GM12874 (cell line): ENCODE measurements around the gene CNR2.

ENCODE experiments used
- TF ChIP-seq, protein P1 (sequence below): IDR thresholded peaks from 2 replicates; pipeline ENCODE4 v1.5.1; 2011; ENCODE audit warnings: low read depth, mild to moderate bottlenecking, control low read depth, low read length, moderate library complexity; ENCODE audit not compliant: insufficient read depth

The CNR2 gene

DNA sequence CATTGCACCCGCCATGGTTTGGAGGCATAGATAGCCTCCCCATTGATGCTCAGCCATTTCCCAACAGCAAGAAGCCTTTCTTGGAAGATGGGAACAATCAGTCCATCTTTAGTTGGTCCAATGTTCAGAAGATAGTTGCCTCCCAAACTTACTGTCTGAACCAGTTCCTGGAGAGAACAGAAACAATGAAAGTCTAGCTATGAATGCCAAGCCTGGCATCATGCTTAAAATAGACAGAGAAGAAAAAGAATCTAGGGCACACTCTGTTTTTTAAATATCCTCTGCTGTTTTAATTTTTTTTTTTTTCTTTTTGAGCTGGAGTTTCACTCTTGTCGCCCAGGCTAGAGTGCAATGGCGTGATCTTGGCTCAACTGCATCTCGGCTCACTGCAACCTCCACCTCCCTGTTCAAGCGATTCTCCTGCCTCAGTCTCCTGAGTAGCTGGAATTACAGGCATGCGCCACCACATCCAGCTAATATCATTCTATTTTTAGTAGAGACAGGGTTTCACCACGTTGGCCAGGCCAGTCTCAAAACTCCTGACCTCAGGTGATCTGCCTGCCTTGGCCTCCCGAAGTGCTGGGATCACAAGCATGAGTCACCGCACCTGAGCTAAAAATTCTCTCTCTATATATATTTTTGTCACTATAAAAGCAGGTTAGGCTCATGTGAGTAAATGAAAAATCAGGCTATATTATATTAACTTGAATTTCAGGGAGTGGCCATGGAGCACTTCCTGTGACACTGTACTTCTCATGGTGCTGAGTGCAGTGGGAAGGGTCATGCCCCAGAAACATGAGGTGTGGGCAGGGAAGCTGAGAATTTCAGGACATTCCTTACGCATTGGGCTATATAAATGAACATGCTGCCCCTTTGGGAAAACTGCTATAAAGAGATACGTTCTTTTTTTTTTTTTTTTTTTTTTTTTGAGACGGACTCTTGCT is 64.2 kb downstream of the CNR2 start:
- TF ChIP-seq, protein P1, sequence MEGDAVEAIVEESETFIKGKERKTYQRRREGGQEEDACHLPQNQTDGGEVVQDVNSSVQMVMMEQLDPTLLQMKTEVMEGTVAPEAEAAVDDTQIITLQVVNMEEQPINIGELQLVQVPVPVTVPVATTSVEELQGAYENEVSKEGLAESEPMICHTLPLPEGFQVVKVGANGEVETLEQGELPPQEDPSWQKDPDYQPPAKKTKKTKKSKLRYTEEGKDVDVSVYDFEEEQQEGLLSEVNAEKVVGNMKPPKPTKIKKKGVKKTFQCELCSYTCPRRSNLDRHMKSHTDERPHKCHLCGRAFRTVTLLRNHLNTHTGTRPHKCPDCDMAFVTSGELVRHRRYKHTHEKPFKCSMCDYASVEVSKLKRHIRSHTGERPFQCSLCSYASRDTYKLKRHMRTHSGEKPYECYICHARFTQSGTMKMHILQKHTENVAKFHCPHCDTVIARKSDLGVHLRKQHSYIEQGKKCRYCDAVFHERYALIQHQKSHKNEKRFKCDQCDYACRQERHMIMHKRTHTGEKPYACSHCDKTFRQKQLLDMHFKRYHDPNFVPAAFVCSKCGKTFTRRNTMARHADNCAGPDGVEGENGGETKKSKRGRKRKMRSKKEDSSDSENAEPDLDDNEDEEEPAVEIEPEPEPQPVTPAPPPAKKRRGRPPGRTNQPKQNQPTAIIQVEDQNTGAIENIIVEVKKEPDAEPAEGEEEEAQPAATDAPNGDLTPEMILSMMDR, result no peak

DNA sequence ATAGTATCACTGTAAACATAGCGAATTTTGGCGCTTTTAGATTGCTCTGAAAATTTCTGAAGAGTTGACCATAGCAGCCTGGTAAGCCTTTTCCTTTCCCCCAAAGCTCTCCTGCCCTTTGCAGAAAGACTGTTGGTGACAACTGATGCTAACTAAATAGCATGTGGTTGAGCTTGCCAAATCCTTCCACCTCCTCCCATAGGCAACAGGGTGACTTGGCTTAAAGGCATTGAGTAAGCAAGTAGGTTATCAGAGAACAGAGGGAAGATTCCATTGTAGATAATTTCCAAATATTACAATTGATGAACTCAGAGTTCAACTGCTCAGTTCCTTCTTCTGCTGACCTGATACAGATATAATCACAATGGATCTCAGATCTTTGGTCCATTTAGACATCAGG is 68.0 kb downstream of the CNR2 start:
- TF ChIP-seq, protein P1, result no peak

DNA sequence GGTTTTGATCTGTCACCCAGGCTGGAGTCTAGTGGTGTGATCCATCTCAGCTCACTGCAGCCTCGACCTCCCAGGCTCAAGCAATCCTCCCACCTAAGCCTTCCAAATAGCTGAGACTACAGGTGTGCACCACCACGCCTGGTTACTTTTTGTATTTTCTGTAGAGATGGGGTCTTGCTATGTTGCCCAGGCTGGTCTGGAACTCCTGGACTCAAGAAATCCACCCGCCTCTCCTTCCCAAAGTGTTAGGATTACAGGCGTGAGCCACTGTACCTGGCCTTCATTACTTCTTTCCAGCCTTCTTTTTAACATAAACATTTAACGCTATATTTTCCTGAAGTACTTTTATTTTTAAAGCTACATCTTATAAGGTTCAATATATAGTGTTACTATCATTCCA is 69.5 kb downstream of the CNR2 start:
- TF ChIP-seq, protein P1, result no peak

DNA sequence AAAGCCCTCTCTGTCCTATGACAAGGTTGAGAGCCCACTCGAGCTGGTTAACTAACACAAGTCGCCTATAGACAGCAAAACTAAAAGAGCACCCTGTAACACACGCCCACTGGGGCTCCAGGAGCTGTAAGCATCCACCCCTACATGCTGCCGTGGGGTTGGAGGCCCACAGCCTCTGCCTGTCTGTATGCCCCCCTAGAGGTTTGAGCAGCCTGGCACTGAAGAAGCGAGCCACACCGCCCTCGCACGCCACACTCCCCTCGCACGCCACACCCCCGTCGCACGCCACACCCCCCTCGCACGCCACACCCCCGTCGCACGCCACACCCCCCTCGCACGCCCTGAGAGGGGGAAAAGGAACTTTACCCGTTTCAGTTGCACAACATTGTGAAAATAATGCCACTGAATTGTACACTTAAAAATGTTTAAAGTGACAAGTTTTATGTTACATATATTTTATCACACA is 74.7 kb downstream of the CNR2 start:
- TF ChIP-seq, protein P1, result no peak

DNA sequence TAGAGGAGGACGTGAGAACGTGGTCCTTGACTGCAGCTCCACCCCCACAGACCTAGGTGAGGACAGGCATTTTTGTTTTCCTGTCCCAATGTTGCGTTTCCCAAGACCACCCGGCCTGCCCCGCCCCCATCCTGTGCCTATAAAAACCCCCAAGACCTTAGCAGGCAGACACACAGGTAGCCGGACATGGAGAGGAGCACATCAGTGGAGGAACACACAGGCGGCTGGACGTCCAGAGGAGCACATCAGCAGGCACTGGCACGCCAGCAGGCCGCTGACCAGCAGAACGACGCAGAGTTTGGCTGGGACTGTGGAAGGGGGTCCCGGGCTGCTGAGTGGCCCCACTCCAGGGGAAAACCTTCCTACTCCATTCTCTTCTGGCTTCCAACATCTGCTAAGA is 75.3 kb downstream of the CNR2 start:
- TF ChIP-seq, protein P1, result no peak

DNA sequence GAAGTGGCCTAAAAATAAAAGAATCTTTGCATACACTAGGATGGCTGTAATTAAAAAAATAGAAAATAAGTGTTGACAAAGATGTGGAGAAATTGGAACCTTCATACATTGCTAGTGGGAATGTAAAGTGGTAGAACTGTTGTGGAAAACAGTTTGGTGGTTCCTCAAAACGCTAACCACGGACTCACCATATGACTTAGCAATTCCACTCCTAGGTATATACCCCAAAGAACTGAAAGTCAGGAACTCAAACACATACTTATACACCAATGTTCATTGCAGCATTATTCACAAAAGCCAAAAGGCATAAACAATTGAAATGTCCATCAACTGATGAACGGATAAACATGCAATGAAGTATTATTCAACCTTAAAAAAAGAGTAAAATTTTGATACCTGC is 77.1 kb downstream of the CNR2 start:
- TF ChIP-seq, protein P1, result no peak

DNA sequence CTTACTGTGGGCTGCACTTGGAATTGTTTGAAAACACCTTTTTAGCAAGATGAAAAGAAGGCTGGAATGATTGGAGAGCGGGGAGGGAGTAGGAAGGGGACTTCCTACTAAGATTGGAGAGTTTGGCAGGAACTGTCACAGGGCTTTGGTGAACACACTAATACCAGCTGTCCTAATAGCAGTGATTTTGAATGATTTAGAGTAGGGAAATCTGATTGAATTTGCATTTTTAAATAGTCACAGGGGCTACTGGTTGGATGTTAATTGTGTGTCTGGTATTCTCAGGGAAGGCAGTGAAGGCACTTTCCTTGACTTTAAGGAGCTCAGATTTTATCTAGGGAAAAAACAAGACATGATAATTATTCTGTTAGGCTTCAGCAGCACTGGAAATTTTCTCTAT is 85.4 kb downstream of the CNR2 start:
- TF ChIP-seq, protein P1, result no peak
